Measurements from ENCODE around the gene PIGN. TPM values are rescaled to one million over a fixed set of nuclear protein-coding genes. Genes with fewer than 3 reads are reported as not detected.
A peak's percentile ranks its signal among the peaks of the same experiment; 100 is the strongest.

The PIGN gene
- total RNA-seq, 1 donor from 2014 or later: 35.4 TPM

- H3K9me3 Mint-ChIP-seq: peaks cover 8% of the 10 kb centered on the region
- no peaks in the 10 kb centered on the region for H3K36me3 Mint-ChIP-seq
- TF ChIP-seq CTCF (IDR thresholded peaks at IDR 0.05; ENCODE audit: unreplicated experiment): no peak
- H3K27ac Mint-ChIP-seq: peak overlapping the region; percentile 82
- H3K4me3 Mint-ChIP-seq: no peak overlapping the region
- no peak for DNase-seq (ENCODE audit: low spot score in 2 of 2, unreplicated experiment in 2 of 2)
- peaks cover 22% of the 10 kb centered on the region for H3K4me1 Mint-ChIP-seq
- H3K27me3 Mint-ChIP-seq (ENCODE audit: low read depth): no peaks in the 10 kb centered on the region
These were observed 194.6 kb downstream of the PIGN start for GRCh38 chr18:61992285-61992684.

GRCh38 chr18:61991836-61992235, 195.0 kb downstream of the PIGN start:
- peaks cover 22% of the 10 kb centered on the region for H3K4me1 Mint-ChIP-seq
- H3K4me3 Mint-ChIP-seq: no peak overlapping the region
- H3K9me3 Mint-ChIP-seq: peaks cover 8% of the 10 kb centered on the region
- no peak for DNase-seq (ENCODE audit: low spot score in 2 of 2, unreplicated experiment in 2 of 2)
- no peaks in the 10 kb centered on the region for H3K36me3 Mint-ChIP-seq
- TF ChIP-seq CTCF (IDR thresholded peaks at IDR 0.05; ENCODE audit: unreplicated experiment): no peak
- no peaks in the 10 kb centered on the region for H3K27me3 Mint-ChIP-seq (ENCODE audit: low read depth)
- H3K27ac Mint-ChIP-seq: peak overlapping the region; percentile 82

- Mint-ChIP-seq H3K9me3 (peaks cover 8% of the 10 kb centered on the region), H3K4me3 (no peak overlapping the region), H3K4me1 (peaks cover 22% of the 10 kb centered on the region), H3K27ac (peak overlapping the region; percentile 82), H3K36me3 (no peaks in the 10 kb centered on the region), H3K27me3 (ENCODE audit: low read depth) (no peaks in the 10 kb centered on the region)
- DNase-seq (ENCODE audit: low spot score in 2 of 2, unreplicated experiment in 2 of 2): no peak
- no peak for TF ChIP-seq CTCF (IDR thresholded peaks at IDR 0.05; ENCODE audit: unreplicated experiment)
These were observed 195.7 kb downstream of the PIGN start for GRCh38 chr18:61991201-61991600.

Other genes starting within 250 kb of the PIGN start
- 27.2 to 33.6 TPM (median 33.0 TPM) in 3 replicates for gene RELCH, start 199 bp upstream of the PIGN start, total RNA-seq
- gene TNFRSF11A, start 138.3 kb upstream of the PIGN start, total RNA-seq: 0.38 to 0.89 TPM (median 0.83 TPM) in 3 replicates